HepG2 (cell line): ENCODE results near the gene PRR12. TPM values are rescaled to one million over a fixed set of nuclear protein-coding genes. Genes with fewer than 3 reads are reported as not detected.

Source experiments
- ATAC-seq: fragments of 200-7000 bp; cut with Tn5 transposase; 3 replicates; pipeline ENCODE4 v1.9.1; 2020; ENCODE audit warnings: mild to moderate bottlenecking, moderate library complexity
- BruUV-seq: library from RNA; stranded (reverse); fragments of 400-500 nt; replicated peaks from 2 replicates; lab custom pipeline; 2021; lab: Mats Ljungman, UMichigan
- CTCF ChIA-PET: fragments of 300-600 bp; formaldehyde crosslinking; extraction: SDS; loops from one replicate; lab custom pipeline; 2021; ENCODE audit warnings: low total read pairs, inconsistent platforms, low intra/inter-chr PET ratio; lab: Yijun Ruan, JAX
- POLR2A ChIA-PET: fragments of 350-600 bp; sonication (Branson Sonifier 250); formaldehyde crosslinking; loops from one replicate; lab custom pipeline; 2020; ENCODE audit warnings: antibody characterized with exemption, inconsistent platforms; lab: Yijun Ruan, JAX
- DNase-seq: peaks from one replicate; pipeline ENCODE4 v3.0.0-alpha.2; 2015; ENCODE audit warnings: low spot score
- FAIRE-seq: peaks from 3 replicates; lab custom pipeline; 2011; peaks lifted over from hg19 to GRCh38; lab: Jason Lieb, UNC
- H2AFZ ChIP-seq: one replicate; pipeline ENCODE4 v1.6.1; 2011; ENCODE audit warnings: low read length, inconsistent platforms
- H3K27ac ChIP-seq: fragments of 300-600 bp; 3 replicates; pipeline ENCODE4 v1.8.0; 2011; ENCODE audit warnings: mixed run types, mild to moderate bottlenecking, mixed read lengths, low read length, inconsistent platforms; ENCODE audit not compliant: insufficient read depth; ENCODE audit errors: extremely low read length
- H3K27me3 ChIP-seq, 2 experiments: fragments of 200-600 bp in 1 of 2; 2 replicates in 1 of 2; 3 replicates in 1 of 2; pipeline versions ENCODE4 v1.6.0 to v1.8.0; 2011; ENCODE audit warnings: low read length in 2 of 2, mild to moderate bottlenecking in 2 of 2, moderate library complexity in 2 of 2, inconsistent platforms in 1 of 2; ENCODE audit not compliant: insufficient read depth in 2 of 2, control insufficient read depth in 1 of 2
- H3K36me3 ChIP-seq, 2 experiments: fragments of 200-600 bp in 1 of 2; replicated peaks in 1 of 2; 2 replicates in 1 of 2; 3 replicates in 1 of 2; pipeline versions ENCODE4 v1.5.1 to v1.8.0; 2011; ENCODE audit warnings: low read length in 2 of 2, inconsistent platforms in 1 of 2; ENCODE audit not compliant: insufficient read depth in 2 of 2, control insufficient read depth in 1 of 2
- H3K4me1 ChIP-seq: 2 replicates; pipeline ENCODE4 v1.5.1; 2012; ENCODE audit warnings: low read length, inconsistent platforms; ENCODE audit not compliant: insufficient read depth
- H3K4me2 ChIP-seq: 2 replicates; pipeline ENCODE4 v1.6.0; 2011; ENCODE audit warnings: low read depth, low read length, inconsistent platforms
- H3K4me3 ChIP-seq, 3 experiments: fragments of 200-600 bp in 1 of 3; sonication (generic), shearing (Covaris generic) in 1 of 3; replicated peaks in 1 of 3; 2 replicates each; pipeline ENCODE4 v1.5.1; 2011 to 2016; ENCODE audit warnings: low read length in 3 of 3, inconsistent platforms in 2 of 3, low read depth in 2 of 3, mild to moderate bottlenecking in 2 of 3, control low read depth in 1 of 3, mixed read lengths in 1 of 3; ENCODE audit not compliant: insufficient read depth in 1 of 3
- H3K79me2 ChIP-seq: one replicate; pipeline ENCODE4 v1.6.1; 2011; ENCODE audit warnings: low read length, inconsistent platforms; ENCODE audit not compliant: insufficient read depth
- H3K9ac ChIP-seq: 2 replicates; pipeline ENCODE4 v1.6.0; 2011; ENCODE audit warnings: mild to moderate bottlenecking, low read depth, low read length, inconsistent platforms; ENCODE audit not compliant: insufficient read depth
- H3K9me3 ChIP-seq: 2 replicates; pipeline ENCODE4 v1.5.1; 2012; ENCODE audit warnings: mild to moderate bottlenecking, low read length
- H4K20me1 ChIP-seq: 2 replicates; pipeline ENCODE4 v1.6.0; 2011; ENCODE audit warnings: inconsistent platforms, mild to moderate bottlenecking, low read length, moderate library complexity; ENCODE audit not compliant: insufficient read depth
- AGO2 ChIP-seq: fragments of 200-400 bp; formaldehyde crosslinking; optimal IDR thresholded peaks from 2 replicates; pipeline ENCODE3; 2017; ENCODE audit warnings: mild to moderate bottlenecking, low read depth, low read length, moderate library complexity
- BATF2 ChIP-seq: sonication (generic); formaldehyde crosslinking; IDR thresholded peaks from 2 replicates; pipeline ENCODE4 v1.8.0; 2022; ENCODE audit warnings: mild to moderate bottlenecking, missing genetic modification reagents, moderate library complexity
- GATA4 ChIP-seq: sonication (generic); IDR thresholded peaks from 2 replicates; pipeline ENCODE4 v1.6.1; 2016; ENCODE audit warnings: antibody characterized with exemption, low read depth, borderline replicate concordance
- SRSF4 ChIP-seq: fragments of 200-400 bp; formaldehyde crosslinking; IDR thresholded peaks from one replicate; pipeline ENCODE4 v1.6.1; 2018; ENCODE audit warnings: mild to moderate bottlenecking, low read depth, low read length, moderate library complexity; ENCODE audit not compliant: poor library complexity, severe bottlenecking
- WGBS: methylation state at CpG from one replicate; pipeline ENCODE4 v1.1.6; 2017; ENCODE audit warnings: low lambda C conversion rate; 5-methylcytosine and 5-hydroxymethylcytosine counted together
- in situ Hi-C: cut with HindIII; loops from 2 replicates; pipeline ENCODE4 v1.10.0; 2017; ENCODE audit warnings: low pct_unique_long_range_greater_than_20kb; ENCODE audit not compliant: extremely low pct_ligation_motif_present
- intact Hi-C: fragments of 100-400 bp; cut with micrococcal nuclease; formaldehyde crosslinking; loops from one replicate; pipeline ENCODE4 v1.10.0; 2022; ENCODE audit not compliant: unreplicated experiment
- polyA plus RNA-seq, 8 experiments: library from polyadenylated mRNA; depleted of rRNA in 3 of 8; stranded (reverse) in 7 of 8; unstranded in 1 of 8; fragments of >200 nt; fragmentation: Illumina TruSeq in 4 of 8; extraction: Trizol in 4 of 8; gene quantifications; 2 replicates each; pipeline versions ENCODE4 v1.2.1 to v1.2.3, GENCODE V29; 2011 to 2016; ENCODE audit warnings: low read depth in 4 of 8, missing spikeins in 1 of 8, mixed read lengths in 1 of 8; ENCODE audit not compliant: insufficient read depth in 1 of 8
- total RNA-seq, 5 experiments: library from RNA; depleted of rRNA; stranded (reverse); fragments of >200 nt; fragmentation: Illumina TruSeq; extraction: Trizol; gene quantifications; 2 replicates each; pipeline ENCODE4 v1.2.3, GENCODE V29; 2016; ENCODE audit warnings: low read depth in 1 of 5
- TF ChIP-seq, protein P1 (sequence below): sonication (generic); formaldehyde crosslinking; conservative IDR thresholded peaks from 2 replicates; pipeline ENCODE4 v1.4.0; 2020; ENCODE audit warnings: missing genetic modification reagents

Gene PRR12
- total and polyA plus RNA-seq, 2 of the 13 experiments (the other 11 are each of a cell fraction or from before 2014, with no cell fraction given), result 0.62 to 1.5 TPM

GRCh38 chr19:49543032-49543431, 48.0 kb upstream of the PRR12 start:
- Histone ChIP-seq H3K9me3 (no peaks in the 10 kb centered on the region), H3K27ac (no peak overlapping the region), H3K9ac (no peak overlapping the region), H3K27me3 (no peaks in the 10 kb centered on the region), H3K4me2 (no peak overlapping the region), H3K36me3 (peaks cover 4 to 16% of the 10 kb centered on the region in 2 experiments), H3K4me3 (no peak overlapping the region), H2AFZ (no peak overlapping the region), H3K4me1 (peaks cover 5% of the 10 kb centered on the region), H3K79me2 (no peaks in the 10 kb centered on the region), H4K20me1 (no peaks in the 10 kb centered on the region)
- POLR2A ChIA-PET, result interaction anchor here (1.6 kb wide), 1 partner anchor 30 kb away, joined by 3 read pairs; the partner anchor contains the start of gene FCGRT
- intact Hi-C loops, result no loop called here
- DNase-seq, result no peak
- in situ Hi-C loops, result loop anchor here (5.0 kb wide), 1 partner anchor 36 kb away; no protein-coding TSS in a partner anchor
- no peak for TF ChIP-seq SRSF4
- TF ChIP-seq, protein P1, sequence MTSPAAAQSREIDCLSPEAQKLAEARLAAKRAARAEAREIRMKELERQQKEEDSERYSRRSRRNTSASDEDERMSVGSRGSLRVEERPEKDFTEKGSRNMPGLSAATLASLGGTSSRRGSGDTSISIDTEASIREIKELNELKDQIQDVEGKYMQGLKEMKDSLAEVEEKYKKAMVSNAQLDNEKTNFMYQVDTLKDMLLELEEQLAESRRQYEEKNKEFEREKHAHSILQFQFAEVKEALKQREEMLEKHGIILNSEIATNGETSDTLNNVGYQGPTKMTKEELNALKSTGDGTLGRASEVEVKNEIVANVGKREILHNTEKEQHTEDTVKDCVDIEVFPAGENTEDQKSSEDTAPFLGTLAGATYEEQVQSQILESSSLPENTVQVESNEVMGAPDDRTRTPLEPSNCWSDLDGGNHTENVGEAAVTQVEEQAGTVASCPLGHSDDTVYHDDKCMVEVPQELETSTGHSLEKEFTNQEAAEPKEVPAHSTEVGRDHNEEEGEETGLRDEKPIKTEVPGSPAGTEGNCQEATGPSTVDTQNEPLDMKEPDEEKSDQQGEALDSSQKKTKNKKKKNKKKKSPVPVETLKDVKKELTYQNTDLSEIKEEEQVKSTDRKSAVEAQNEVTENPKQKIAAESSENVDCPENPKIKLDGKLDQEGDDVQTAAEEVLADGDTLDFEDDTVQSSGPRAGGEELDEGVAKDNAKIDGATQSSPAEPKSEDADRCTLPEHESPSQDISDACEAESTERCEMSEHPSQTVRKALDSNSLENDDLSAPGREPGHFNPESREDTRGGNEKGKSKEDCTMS (CRISPR knock-in tag), result no peak
- TF ChIP-seq GATA4, result no peak
- peak; percentile 35 for TF ChIP-seq AGO2
- no peak for TF ChIP-seq BATF2 (CRISPR knock-in tag)
- BruUV-seq, result TSS peak; percentile 43
- CTCF ChIA-PET, result no interaction called here
- ATAC-seq, result no peak
- no peak for FAIRE-seq
- whole genome bisulfite sequencing, result 88% methylated on average over 5 of the region's 14 CpGs
